Measurements from ENCODE around the gene OR1B1.
"Not testable (repeated sequence)": the region's sequence is repeated elsewhere in the genome, so short reads cannot be mapped to it uniquely, and the experiment has no call there.

The OR1B1 gene

GRCh38 chr9:122605691-122606090 is 51.7 kb downstream of the OR1B1 start:
- H3K4me3 ChIP-seq (replicated peaks; ENCODE audit: low read depth, low read length), result no peak overlapping the region
- TF ChIP-seq CTCF (IDR thresholded peaks at IDR 0.05; ENCODE audit: insufficient read depth, low read length, poor library complexity, severe bottlenecking), result no peak
- no peak for DNase-seq (ENCODE audit: extremely low read depth, insufficient read length)
- H3K36me3 ChIP-seq (ENCODE audit: control insufficient read depth, insufficient read depth, low read length), result no peaks in the 10 kb centered on the region
- H3K27me3 ChIP-seq (replicated peaks; ENCODE audit: control insufficient read depth, insufficient read depth, low read length), result no peaks in the 10 kb centered on the region

GRCh38 chr9:122583284-122583683 is 74.1 kb downstream of the OR1B1 start, which contains the start of gene OR1L8:
TSS of gene OR1L8 (minus strand) at chr9:122583384. CDS start at chr9:122568477, 14,907 bp downstream.
- DNase-seq (ENCODE audit: extremely low read depth, insufficient read length); H3K4me3 ChIP-seq (replicated peaks; ENCODE audit: low read depth, low read length); H3K27me3 ChIP-seq (replicated peaks; ENCODE audit: control insufficient read depth, insufficient read depth, low read length); H3K36me3 ChIP-seq (ENCODE audit: control insufficient read depth, insufficient read depth, low read length): not testable (repeated sequence)

DNA sequence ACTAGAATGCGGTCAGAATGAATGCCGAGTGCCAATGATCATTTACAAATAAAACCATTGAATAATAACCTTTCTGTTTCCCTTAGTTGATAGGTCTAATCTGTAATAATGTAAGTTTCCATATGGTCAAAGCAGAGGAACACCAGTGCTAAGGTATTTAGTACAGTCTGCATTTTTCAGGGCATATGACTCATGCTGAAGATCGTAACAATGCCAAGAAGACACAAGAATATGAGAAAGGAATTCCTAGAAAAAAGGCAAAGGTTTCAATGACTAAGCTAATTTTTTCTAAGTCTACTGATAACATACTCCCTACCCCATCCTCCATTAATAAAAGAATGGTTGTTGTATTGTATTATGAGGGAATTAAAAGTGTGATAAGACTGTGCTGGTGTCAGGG is 77.1 kb downstream of the OR1B1 start:
- Histone ChIP-seq H3K4me3 (replicated peaks; ENCODE audit: low read depth, low read length) (no peak overlapping the region), H3K36me3 (ENCODE audit: control insufficient read depth, insufficient read depth, low read length) (no peaks in the 10 kb centered on the region), H3K27me3 (replicated peaks; ENCODE audit: control insufficient read depth, insufficient read depth, low read length) (no peaks in the 10 kb centered on the region)
- no peak for TF ChIP-seq CTCF (IDR thresholded peaks at IDR 0.05; ENCODE audit: insufficient read depth, low read length, poor library complexity, severe bottlenecking)
- DNase-seq (ENCODE audit: extremely low read depth, insufficient read length), result no peak

DNA sequence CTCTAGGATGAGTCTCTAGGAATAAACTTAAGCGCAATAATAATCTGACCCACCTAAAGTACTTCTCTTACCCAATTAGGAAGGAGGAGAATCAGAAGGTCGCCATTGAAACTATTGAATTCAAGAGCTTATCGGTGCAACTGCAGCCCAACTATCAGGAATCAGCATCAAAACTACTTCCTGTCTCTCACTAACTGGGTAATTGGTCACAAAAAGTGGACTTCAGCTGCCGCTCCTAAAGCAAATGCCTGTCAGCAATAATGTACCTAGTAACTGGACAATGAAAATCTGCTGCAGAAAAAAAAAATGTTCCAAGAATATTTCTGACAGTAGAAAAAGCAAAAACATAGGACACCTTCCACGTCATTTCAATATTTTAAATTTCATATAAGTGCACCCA is 77.6 kb downstream of the OR1B1 start:
- Histone ChIP-seq H3K27me3 (replicated peaks; ENCODE audit: control insufficient read depth, insufficient read depth, low read length) (no peaks in the 10 kb centered on the region), H3K36me3 (ENCODE audit: control insufficient read depth, insufficient read depth, low read length) (no peaks in the 10 kb centered on the region), H3K4me3 (replicated peaks; ENCODE audit: low read depth, low read length) (no peak overlapping the region)
- no peak for TF ChIP-seq CTCF (IDR thresholded peaks at IDR 0.05; ENCODE audit: insufficient read depth, low read length, poor library complexity, severe bottlenecking)
- DNase-seq (ENCODE audit: extremely low read depth, insufficient read length), result no peak

All from GM06990 (cell line).